Epithelial cell of esophagus (primary cell): ENCODE data around the gene FAU.
"Not testable (repeated sequence)": the region's sequence is repeated elsewhere in the genome, so short reads cannot be mapped to it uniquely, and the experiment has no call there.

Source experiments
- DNase-seq: peaks from one replicate; pipeline ENCODE4 v3.0.0; 2010; ENCODE audit warnings: low read depth
- H3K4me3 ChIP-seq: 2 replicates; pipeline ENCODE4 v1.5.1; 2011; ENCODE audit warnings: mild to moderate bottlenecking, low read length, control low read depth
- CTCF ChIP-seq: IDR thresholded peaks from 2 replicates; pipeline ENCODE4 v1.5.1; 2011; ENCODE audit warnings: low read depth, mild to moderate bottlenecking, low read length, control low read depth, inconsistent platforms; ENCODE audit not compliant: insufficient read depth; ENCODE audit errors: missing control alignments

FAU gene

GRCh38 chr11:65151331-65151899, 29.5 kb upstream of the FAU start:
- no peak for DNase-seq
- no peak overlapping the region for H3K4me3 ChIP-seq
- no peak for TF ChIP-seq CTCF

GRCh38 chr11:65150509-65151299, 28.8 kb upstream of the FAU start:
- TF ChIP-seq CTCF: peak; percentile 14
- peak; percentile 91 for DNase-seq
- H3K4me3 ChIP-seq: peak overlapping the region; percentile 24

- not testable (repeated sequence) for DNase-seq, H3K4me3 ChIP-seq
Observed at GRCh38 chr11:65150131-65150508, 28.2 kb upstream of the FAU start.

- no peak for TF ChIP-seq CTCF
- DNase-seq: no peak
- no peak overlapping the region for H3K4me3 ChIP-seq
Observed at GRCh38 chr11:65148657-65149056, 26.7 kb upstream of the FAU start.

GRCh38 chr11:65147352-65148075, 25.6 kb upstream of the FAU start:
- TF ChIP-seq CTCF: no peak
- H3K4me3 ChIP-seq: no peak overlapping the region
- no peak for DNase-seq

GRCh38 chr11:65141896-65142494, 20.1 kb upstream of the FAU start:
- TF ChIP-seq CTCF: no peak

GRCh38 chr11:65136515-65137096, 14.7 kb upstream of the FAU start:
- H3K4me3 ChIP-seq: no peak overlapping the region
- TF ChIP-seq CTCF: no peak
- DNase-seq: no peak

More at GRCh38 chr11:65141896-65142494, 20.1 kb upstream of the FAU start:
- H3K4me3 ChIP-seq: no peak overlapping the region
- DNase-seq: no peak
